NCI-H2081 (cell line): ENCODE results near the gene SPOCK2.
A peak's percentile ranks its signal among the peaks of the same experiment; 100 is the strongest.
"Not testable (repeated sequence)": the region's sequence is repeated elsewhere in the genome, so short reads cannot be mapped to it uniquely, and the experiment has no call there.

Experiments
- DNase-seq, 2 experiments: peaks; one replicate each; lab custom pipeline; 2025; lab: John Stamatoyannopoulos, UW

SPOCK2 gene, protein sequence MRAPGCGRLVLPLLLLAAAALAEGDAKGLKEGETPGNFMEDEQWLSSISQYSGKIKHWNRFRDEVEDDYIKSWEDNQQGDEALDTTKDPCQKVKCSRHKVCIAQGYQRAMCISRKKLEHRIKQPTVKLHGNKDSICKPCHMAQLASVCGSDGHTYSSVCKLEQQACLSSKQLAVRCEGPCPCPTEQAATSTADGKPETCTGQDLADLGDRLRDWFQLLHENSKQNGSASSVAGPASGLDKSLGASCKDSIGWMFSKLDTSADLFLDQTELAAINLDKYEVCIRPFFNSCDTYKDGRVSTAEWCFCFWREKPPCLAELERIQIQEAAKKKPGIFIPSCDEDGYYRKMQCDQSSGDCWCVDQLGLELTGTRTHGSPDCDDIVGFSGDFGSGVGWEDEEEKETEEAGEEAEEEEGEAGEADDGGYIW

DNA sequence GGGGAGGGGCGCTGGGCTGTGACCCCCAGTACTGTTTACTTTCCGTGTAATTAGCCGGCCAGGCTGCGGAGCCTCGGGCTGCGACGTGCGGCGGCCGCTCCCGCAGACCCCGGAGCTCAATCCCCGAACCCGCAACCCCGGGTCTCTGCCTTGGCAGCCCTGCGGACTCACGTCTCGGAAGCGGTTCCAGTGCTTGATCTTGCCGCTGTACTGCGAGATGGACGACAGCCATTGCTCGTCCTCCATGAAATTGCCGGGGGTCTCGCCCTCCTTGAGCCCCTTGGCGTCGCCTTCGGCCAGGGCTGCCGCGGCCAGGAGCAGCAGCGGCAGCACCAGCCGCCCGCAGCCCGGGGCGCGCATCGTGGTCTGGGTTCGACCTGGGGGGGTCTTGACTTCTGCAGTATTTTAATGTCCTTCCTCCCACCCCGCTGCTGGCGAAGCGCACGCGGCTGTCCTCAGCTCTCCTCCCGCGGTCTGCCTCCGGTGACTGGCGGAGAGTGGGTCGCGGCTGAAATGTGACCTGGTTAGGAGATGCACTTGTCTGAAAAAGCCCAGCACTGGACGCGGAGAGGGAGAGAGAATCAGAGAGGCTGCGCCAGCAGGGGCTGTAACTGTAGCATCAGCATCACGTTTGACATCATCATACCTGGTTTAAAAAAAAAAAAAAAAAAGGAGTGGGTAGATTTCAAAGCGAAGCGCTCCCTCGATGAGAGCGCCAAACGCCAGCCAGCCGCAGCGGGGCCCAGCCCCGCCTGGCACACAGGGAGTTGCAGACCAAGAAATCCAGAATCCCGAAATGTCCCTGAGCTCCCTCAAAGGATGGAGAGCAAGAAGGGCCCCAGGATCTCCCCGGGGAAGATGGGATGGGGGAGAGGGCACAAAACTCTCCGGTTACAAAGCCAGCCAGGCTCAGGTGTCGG, at the start of gene SPOCK2:
SPOCK2 (minus strand) TSS at position 583 of the 920 bp plus-strand sequence; CDS start at position 360, 223 bp downstream.
- no peak for DNase-seq

- no peak for DNase-seq
These were observed 49.2 kb upstream of the SPOCK2 start for GRCh38 chr10:72137583-72137982.

DNA sequence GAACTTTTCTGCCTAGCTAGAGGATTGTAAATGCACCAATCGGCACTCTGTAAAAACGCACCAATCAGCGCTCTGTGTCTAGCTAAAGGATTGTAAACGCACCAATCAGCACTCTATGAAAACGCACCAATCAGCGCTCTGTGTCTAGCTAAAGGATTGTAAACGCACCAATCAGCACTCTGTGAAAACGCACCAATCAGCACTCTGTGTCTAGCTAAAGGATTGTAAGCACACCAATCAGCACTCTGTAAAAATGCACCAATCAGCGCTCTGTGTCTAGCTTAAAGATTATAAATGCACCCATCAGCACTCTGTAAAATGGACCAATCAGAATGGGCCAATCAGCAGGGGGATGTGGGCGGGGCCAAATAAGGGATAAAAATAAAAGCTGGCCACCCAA, 47.9 kb upstream of the SPOCK2 start:
- DNase-seq: not testable (repeated sequence)

- DNase-seq: no peak
These were observed 46.7 kb upstream of the SPOCK2 start for GRCh38 chr10:72134785-72135767.

DNA sequence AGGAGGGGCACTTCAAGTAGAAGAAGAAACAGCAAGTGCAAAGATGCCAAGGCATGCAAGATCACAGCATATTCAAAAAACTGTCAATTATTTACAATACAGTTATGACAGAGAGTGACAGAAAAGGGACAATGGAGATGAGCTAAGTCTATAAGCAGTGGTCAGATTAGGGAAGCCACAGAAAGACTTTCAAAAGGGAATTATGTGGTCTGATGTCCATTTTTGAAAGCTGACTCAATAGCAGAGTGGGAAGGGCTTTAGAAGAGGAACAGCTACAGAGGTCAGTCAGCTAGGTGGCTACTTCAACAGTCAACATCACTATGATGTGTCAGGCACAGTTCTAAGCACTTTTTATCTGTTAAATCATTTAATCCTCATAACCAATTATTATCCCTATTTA, 45.2 kb upstream of the SPOCK2 start:
- DNase-seq: no peak

GRCh38 chr10:72132854-72133253, 44.5 kb upstream of the SPOCK2 start:
- DNase-seq: no peak

DNA sequence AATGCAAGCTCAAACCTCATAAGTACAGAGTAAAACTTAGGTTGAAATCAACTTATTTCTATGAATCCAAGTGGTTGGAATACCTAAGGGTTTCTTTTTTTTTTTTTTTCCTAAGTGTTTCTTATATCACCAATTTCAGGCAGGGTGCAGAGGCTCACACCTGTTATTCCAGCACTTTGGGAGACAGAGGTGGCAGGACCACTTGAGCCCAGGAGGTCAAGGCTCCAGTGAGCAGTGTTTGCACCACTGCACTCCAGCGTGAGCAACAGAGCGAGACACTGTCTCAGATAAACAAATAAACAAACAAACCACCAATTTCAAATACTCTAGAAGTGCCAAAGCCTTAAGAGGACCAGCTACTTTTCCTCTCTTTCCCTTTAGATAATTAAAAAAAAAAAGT, 39.2 kb upstream of the SPOCK2 start:
- DNase-seq: no peak

DNA sequence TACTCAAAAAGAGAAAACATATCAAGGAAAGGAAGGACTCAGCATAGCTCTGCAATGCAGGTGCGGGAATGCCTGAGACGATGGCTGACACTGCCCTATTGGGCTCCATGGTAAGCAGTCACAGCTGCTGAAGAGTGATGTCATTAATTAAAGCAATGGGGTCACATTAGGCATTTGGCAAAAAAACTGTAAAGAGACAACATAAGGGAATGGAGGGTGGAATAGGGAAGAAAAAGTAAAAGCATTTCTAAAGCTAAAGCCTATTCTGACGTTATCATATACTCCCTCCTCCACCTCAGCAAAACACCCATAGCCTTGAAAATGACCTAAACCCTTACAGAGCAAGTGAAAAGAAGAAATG, 38.5 kb upstream of the SPOCK2 start:
- DNase-seq: no peak

- peak in 1 of 2 experiments; percentile 1 for DNase-seq
These were observed 38.0 kb upstream of the SPOCK2 start for GRCh38 chr10:72126184-72126871.

- no peak for DNase-seq
These were observed 36.6 kb upstream of the SPOCK2 start for GRCh38 chr10:72124989-72125388.

DNA sequence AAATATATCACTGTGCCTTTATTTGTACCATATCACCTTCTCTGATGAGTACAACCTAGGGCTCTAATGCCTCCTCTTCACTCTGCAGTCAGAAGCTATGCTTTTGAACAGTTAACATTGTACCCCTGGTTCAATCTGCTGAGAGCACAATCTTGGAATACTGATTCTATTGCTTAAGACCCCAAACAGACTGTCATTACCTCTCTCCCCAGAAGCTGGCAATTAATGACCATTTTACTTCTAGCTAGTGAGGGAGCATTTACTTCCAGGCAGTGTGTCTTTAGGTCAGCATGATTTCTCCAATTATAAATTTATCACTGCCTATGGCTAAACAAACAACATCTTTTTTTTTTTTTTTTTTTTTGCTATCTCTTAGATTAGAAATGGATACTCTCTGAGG, 36.0 kb upstream of the SPOCK2 start:
- DNase-seq: no peak

- DNase-seq: no peak
These were observed 35.3 kb upstream of the SPOCK2 start for GRCh38 chr10:72123616-72124015.

GRCh38 chr10:72122221-72122620, 33.9 kb upstream of the SPOCK2 start:
- DNase-seq: no peak

- no peak for DNase-seq
These were observed 33.0 kb upstream of the SPOCK2 start for GRCh38 chr10:72121389-72121788.

- no peak for DNase-seq
These were observed 28.0 kb upstream of the SPOCK2 start for GRCh38 chr10:72116372-72116771.

DNA sequence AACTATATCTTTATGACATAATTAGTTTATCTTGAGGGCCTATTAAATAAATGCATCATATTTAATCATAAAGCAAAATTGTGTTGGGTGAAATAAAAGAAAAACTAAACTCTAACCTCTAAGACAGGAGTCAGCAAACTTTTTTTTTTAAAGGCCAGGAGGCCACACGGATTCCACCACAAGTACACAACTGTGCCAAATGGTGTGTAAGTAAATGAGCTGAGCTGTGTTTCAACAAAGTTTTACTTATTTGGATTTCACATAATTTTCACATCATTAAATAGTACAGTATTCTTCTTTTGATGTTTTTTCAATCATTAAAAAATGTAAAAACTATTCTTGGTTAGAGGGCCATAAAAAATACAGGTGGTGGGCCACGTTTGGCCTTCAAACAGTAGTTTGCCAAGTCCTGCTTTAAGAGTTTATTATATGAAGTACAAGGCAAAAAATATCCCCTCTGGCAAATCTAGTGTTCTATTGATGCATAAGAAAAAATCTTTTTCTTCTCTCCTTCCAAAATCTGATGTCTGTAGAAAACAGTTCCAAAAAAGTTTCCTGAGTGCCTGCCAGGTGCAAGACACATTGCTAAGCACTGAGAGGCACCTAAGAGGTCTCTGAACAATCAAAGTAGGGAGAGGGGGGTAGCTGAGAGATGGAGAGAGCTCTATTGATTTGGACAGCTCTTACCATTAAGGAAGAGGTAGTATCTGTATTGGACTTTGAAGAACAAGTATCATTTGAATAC, 26.5 kb upstream of the SPOCK2 start:
- no peak for DNase-seq

DNA sequence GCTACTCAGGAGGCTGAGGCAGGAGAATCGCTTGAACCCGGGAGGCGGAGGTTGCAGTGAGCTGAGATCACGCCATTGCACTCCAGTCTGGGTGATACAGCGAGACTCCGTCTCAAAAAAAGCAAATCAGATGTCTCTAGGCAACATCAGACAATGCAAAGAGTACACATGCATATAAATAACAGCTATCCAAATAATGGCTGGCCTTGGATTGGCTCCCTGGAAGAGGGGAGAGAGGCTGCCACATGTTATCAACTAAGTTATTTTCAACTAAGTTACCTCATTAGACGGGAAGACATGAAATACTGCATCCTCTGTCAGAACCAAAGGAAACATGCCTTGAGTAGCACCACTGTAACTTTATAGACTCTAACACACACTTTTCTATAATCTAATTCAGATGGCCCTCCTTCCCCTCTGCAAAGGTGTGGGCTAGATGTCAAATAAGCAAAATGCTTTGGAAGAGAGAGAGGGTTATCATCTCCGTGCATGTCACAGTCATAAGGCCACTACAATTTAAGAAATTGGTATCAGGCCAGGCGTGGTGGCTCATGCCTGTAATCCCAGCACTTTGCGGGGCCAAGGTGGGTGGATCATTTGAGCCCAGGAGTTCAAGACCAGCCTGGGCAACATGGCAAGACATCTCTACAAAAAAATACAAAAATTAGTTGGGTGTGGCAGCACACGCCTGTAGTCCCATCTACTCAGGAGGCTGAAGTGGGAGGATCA, 22.5 kb upstream of the SPOCK2 start:
- DNase-seq: no peak

DNA sequence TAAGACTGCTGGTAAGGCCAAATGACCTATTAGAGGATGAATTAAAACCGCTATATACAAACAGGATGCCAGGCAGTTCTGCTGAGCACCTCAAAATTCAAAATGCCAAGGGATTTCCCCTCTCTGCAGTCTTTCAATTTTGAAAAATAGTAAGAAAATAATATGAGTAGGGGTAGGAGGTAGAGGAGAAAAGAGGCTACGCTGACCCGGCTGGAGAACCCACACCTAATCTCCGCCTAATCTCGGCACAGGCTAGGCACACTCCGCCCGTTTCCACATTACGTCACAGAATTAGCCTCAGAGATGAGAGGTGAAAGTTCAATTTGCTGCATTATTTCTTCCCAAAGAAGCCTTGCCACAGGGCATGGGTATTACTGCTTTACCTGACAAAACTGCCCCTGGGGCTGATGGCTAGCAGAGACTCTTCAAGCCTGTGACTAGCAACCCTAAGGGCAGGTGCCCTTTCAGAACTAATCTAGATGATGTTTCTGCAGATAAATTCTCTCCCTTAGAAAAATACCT, 21.3 kb upstream of the SPOCK2 start:
- no peak for DNase-seq

DNA sequence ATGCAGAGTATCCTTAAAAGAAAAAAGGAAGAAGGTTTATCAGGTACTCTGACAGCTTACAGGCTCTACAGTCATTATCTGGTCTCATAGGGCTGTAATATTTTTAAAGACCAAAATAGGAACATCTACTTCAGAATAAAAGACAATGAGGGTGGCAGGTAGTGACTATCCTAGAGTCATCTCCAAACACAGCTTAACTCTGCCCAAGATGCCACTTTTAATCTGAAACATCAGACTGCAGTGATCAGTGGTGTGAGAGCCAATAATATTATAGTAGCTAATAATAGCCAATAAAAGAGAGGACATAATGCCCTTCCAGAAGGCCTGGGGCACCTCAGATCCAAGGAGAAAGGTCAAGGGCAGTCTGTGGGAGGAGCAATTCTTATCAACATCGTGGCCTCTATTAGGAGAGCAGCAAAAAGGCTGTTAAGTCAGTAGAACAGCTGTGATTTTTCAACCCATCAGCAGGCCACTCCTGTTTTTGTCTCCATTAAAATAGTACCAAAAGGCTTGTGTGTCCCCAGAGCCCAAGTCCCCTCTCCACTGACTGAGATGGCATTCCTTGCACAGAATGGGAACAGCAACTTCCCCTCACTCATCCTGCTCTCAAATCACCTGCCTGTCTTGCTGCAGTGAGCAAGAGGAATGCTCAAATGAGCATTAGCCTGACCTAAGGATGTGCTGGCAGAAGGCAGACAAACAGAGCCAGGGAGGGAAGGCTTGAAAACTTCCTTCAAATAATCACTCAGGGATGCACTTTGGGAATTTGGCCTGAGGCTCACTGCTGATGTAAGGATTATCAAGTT, 20.7 kb upstream of the SPOCK2 start:
- DNase-seq: no peak
